ENCODE results near the gene TEX10.

DNA sequence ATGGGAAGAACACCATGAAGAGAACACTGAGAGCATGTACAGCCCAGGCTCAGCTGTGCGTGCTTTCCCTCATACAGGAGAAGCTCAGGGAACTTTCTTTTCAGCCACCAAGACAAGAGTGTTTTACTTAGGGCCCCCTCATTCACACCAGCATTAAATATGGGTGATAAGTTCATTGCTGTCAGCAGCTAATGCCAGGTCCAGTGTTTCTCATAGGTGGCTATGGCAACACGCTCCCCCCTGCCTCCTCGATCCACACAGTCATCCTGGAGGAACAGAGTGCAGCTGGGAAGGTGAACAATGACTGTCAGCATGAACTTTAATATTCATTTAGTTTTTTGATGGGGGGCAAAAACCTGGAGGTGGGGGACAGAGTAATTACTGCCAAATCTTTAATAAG lies 54.4 kb downstream of the TEX10 start:
- TF ChIP-seq BACH2 (CRISPR knock-in tag; IDR thresholded peaks at IDR 0.05; ENCODE audit: borderline replicate concordance) = no peak
- TF ChIP-seq, protein P1, sequence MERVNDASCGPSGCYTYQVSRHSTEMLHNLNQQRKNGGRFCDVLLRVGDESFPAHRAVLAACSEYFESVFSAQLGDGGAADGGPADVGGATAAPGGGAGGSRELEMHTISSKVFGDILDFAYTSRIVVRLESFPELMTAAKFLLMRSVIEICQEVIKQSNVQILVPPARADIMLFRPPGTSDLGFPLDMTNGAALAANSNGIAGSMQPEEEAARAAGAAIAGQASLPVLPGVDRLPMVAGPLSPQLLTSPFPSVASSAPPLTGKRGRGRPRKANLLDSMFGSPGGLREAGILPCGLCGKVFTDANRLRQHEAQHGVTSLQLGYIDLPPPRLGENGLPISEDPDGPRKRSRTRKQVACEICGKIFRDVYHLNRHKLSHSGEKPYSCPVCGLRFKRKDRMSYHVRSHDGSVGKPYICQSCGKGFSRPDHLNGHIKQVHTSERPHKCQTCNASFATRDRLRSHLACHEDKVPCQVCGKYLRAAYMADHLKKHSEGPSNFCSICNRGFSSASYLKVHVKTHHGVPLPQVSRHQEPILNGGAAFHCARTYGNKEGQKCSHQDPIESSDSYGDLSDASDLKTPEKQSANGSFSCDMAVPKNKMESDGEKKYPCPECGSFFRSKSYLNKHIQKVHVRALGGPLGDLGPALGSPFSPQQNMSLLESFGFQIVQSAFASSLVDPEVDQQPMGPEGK (CRISPR knock-in tag; IDR thresholded peaks at IDR 0.05; ENCODE audit: borderline replicate concordance) = no peak
- TF ChIP-seq, protein P2, sequence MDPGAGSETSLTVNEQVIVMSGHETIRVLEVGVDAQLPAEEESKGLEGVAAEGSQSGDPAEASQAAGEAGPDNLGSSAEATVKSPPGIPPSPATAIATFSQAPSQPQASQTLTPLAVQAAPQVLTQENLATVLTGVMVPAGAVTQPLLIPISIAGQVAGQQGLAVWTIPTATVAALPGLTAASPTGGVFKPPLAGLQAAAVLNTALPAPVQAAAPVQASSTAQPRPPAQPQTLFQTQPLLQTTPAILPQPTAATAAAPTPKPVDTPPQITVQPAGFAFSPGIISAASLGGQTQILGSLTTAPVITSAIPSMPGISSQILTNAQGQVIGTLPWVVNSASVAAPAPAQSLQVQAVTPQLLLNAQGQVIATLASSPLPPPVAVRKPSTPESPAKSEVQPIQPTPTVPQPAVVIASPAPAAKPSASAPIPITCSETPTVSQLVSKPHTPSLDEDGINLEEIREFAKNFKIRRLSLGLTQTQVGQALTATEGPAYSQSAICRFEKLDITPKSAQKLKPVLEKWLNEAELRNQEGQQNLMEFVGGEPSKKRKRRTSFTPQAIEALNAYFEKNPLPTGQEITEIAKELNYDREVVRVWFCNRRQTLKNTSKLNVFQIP (CRISPR knock-in tag; IDR thresholded peaks at IDR 0.05; ENCODE audit: borderline replicate concordance, low read depth) = no peak
- TF ChIP-seq ZFP3 (CRISPR knock-in tag; IDR thresholded peaks at IDR 0.05) = no peak
- TF ChIP-seq ISL1 (CRISPR knock-in tag; IDR thresholded peaks at IDR 0.05) = no peak
- no peak for TF ChIP-seq SNAI2 (CRISPR knock-in tag; IDR thresholded peaks at IDR 0.05)
- no peak for TF ChIP-seq ZNF70 (CRISPR knock-in tag; IDR thresholded peaks at IDR 0.05)
- no peak for TF ChIP-seq ZC3H10 (CRISPR knock-in tag; IDR thresholded peaks at IDR 0.05)
- TF ChIP-seq RARB (CRISPR knock-in tag; IDR thresholded peaks at IDR 0.05) = no peak
